Stimulated activated naive B cell treated with anti-CD40 and anti-IgM and Interleukin-4, amounts not matched to agents 10 μg/mL and 1 μg/mL and 100 μg/mL, for 72 hours (primary cell): Measurements from ENCODE around the gene ZFP62.

Source experiments
- ATAC-seq, 2 donors: fragments of 150-1000 bp; cut with Tn5 transposase; replicated peaks; 2 replicates each; pipeline ENCODE4 v1.10.0; 2021; ENCODE audit warnings: moderate library complexity in 1 of 2
- DNase-seq: peaks from one replicate; pipeline ENCODE4 v3.0.0; 2021
- H3K27ac Mint-ChIP-seq: one replicate; pipeline ENCODE4 v1.8.0; 2022; ENCODE audit warnings: mild to moderate bottlenecking, mixed read lengths
- H3K27me3 Mint-ChIP-seq, 2 donors: one replicate each; pipeline ENCODE4 v1.8.0; 2022; ENCODE audit warnings: mixed read lengths in 2 of 2
- H3K36me3 Mint-ChIP-seq, 2 donors: one replicate each; pipeline ENCODE4 v1.8.0; 2022; ENCODE audit warnings: mixed read lengths in 2 of 2, mild to moderate bottlenecking in 1 of 2
- H3K4me1 Mint-ChIP-seq, 2 donors: one replicate each; pipeline ENCODE4 v1.8.0; 2022; ENCODE audit warnings: mixed read lengths in 2 of 2, mild to moderate bottlenecking in 1 of 2
- H3K4me3 Mint-ChIP-seq, 2 donors: one replicate each; pipeline ENCODE4 v1.8.0; 2022; ENCODE audit warnings: mild to moderate bottlenecking in 2 of 2, mixed read lengths in 2 of 2, moderate library complexity in 1 of 2
- H3K9me3 Mint-ChIP-seq, 2 donors: one replicate each; pipeline ENCODE4 v1.8.0; 2022; ENCODE audit warnings: mixed read lengths in 2 of 2, mild to moderate bottlenecking in 1 of 2

The ZFP62 gene

GRCh38 chr5:180817893-180818674 is 43.0 kb downstream of the ZFP62 start:
- H3K27me3 Mint-ChIP-seq: peaks cover 0 to 5% of the 10 kb centered on the region in 2 donors
- peak; percentile 71 to 73 for ATAC-seq
- H3K9me3 Mint-ChIP-seq: no peaks in the 10 kb centered on the region
- peak overlapping the region; percentile 79 to 82 for H3K4me3 Mint-ChIP-seq
- H3K36me3 Mint-ChIP-seq: peaks cover 27 to 31% of the 10 kb centered on the region in 2 donors
- H3K4me1 Mint-ChIP-seq: peaks cover 53 to 77% of the 10 kb centered on the region in 2 donors
- peak; percentile 87 for DNase-seq
- peak overlapping the region; percentile 99 for H3K27ac Mint-ChIP-seq

- Mint-ChIP-seq H3K27me3 (peaks cover 0 to 5% of the 10 kb centered on the region in 2 donors), H3K9me3 (no peaks in the 10 kb centered on the region), H3K4me3 (peak overlapping the region; percentile 82 to 87), H3K4me1 (peaks cover 56 to 78% of the 10 kb centered on the region in 2 donors), H3K36me3 (peaks cover 35 to 41% of the 10 kb centered on the region in 2 donors), H3K27ac (peak overlapping the region; percentile 99)
- no peak for DNase-seq
- ATAC-seq: peak; percentile 12 to 18
These were observed 44.2 kb downstream of the ZFP62 start for GRCh38 chr5:180816608-180817534.

- peaks cover 0 to 2% of the 10 kb centered on the region in 2 donors for H3K9me3 Mint-ChIP-seq
- H3K36me3 Mint-ChIP-seq: peaks cover 47 to 53% of the 10 kb centered on the region in 2 donors
- peak overlapping the region; percentile 97 for H3K27ac Mint-ChIP-seq
- ATAC-seq (peak in 1 of 2 donors; percentile 4), DNase-seq (no peak)
- peaks cover 0 to 5% of the 10 kb centered on the region in 2 donors for H3K27me3 Mint-ChIP-seq
- peak overlapping the region; percentile 90 to 91 for H3K4me3 Mint-ChIP-seq
- peaks cover 56 to 71% of the 10 kb centered on the region in 2 donors for H3K4me1 Mint-ChIP-seq
These were observed 45.7 kb downstream of the ZFP62 start for GRCh38 chr5:180815293-180815917.

- DNase-seq: no peak
- H3K4me1 Mint-ChIP-seq: peaks cover 57 to 73% of the 10 kb centered on the region in 2 donors
- H3K4me3 Mint-ChIP-seq: peak overlapping the region; percentile 90 to 91
- peaks cover 62 to 68% of the 10 kb centered on the region in 2 donors for H3K36me3 Mint-ChIP-seq
- H3K27ac Mint-ChIP-seq: peak overlapping the region; percentile 97
- H3K9me3 Mint-ChIP-seq: peaks cover 0 to 2% of the 10 kb centered on the region in 2 donors
- ATAC-seq: no peak
- peaks cover 0 to 5% of the 10 kb centered on the region in 2 donors for H3K27me3 Mint-ChIP-seq
These were observed 47.7 kb downstream of the ZFP62 start for GRCh38 chr5:180813420-180813819.

- Mint-ChIP-seq H3K9me3 (peaks cover 0 to 2% of the 10 kb centered on the region in 2 donors), H3K27me3 (peaks cover 0 to 5% of the 10 kb centered on the region in 2 donors), H3K4me3 (peak overlapping the region; percentile 81 to 98), H3K4me1 (peaks cover 61 to 75% of the 10 kb centered on the region in 2 donors), H3K27ac (peak overlapping the region; percentile 95), H3K36me3 (peaks cover 78 to 83% of the 10 kb centered on the region in 2 donors)
- ATAC-seq: no peak
- DNase-seq: no peak
These were observed 49.4 kb downstream of the ZFP62 start for GRCh38 chr5:180811623-180812124.

- peaks cover 84 to 88% of the 10 kb centered on the region in 2 donors for H3K36me3 Mint-ChIP-seq
- H3K9me3 Mint-ChIP-seq: peaks cover 0 to 2% of the 10 kb centered on the region in 2 donors
- peaks cover 63 to 77% of the 10 kb centered on the region in 2 donors for H3K4me1 Mint-ChIP-seq
- peaks cover 0 to 5% of the 10 kb centered on the region in 2 donors for H3K27me3 Mint-ChIP-seq
- H3K4me3 Mint-ChIP-seq: peak overlapping the region; percentile 81 to 98
- no peak for ATAC-seq
- no peak for DNase-seq
- H3K27ac Mint-ChIP-seq: peak overlapping the region; percentile 95
These were observed 50.0 kb downstream of the ZFP62 start for GRCh38 chr5:180810959-180811622.

GRCh38 chr5:180810210-180810958 is 50.7 kb downstream of the ZFP62 start:
- H3K27ac Mint-ChIP-seq: peak overlapping the region; percentile 99
- H3K36me3 Mint-ChIP-seq: peaks cover 84 to 93% of the 10 kb centered on the region in 2 donors
- peak; percentile 92 for DNase-seq
- peak overlapping the region; percentile 81 to 98 for H3K4me3 Mint-ChIP-seq
- H3K4me1 Mint-ChIP-seq: peaks cover 64 to 82% of the 10 kb centered on the region in 2 donors
- peaks cover 2 to 4% of the 10 kb centered on the region in 2 donors for H3K9me3 Mint-ChIP-seq
- ATAC-seq: peak; percentile 75 to 77
- H3K27me3 Mint-ChIP-seq: peaks cover 0 to 5% of the 10 kb centered on the region in 2 donors

GRCh38 chr5:180809403-180810209 is 51.5 kb downstream of the ZFP62 start:
- ATAC-seq: peak; percentile 65 to 68
- peak; percentile 85 for DNase-seq
- Mint-ChIP-seq H3K9me3 (peaks cover 2 to 4% of the 10 kb centered on the region in 2 donors), H3K27me3 (peaks cover 0 to 5% of the 10 kb centered on the region in 2 donors), H3K4me3 (peak overlapping the region; percentile 81 to 98), H3K27ac (peak overlapping the region; percentile 99), H3K4me1 (peaks cover 68 to 83% of the 10 kb centered on the region in 2 donors), H3K36me3 (peaks cover 83 to 94% of the 10 kb centered on the region in 2 donors)

- H3K36me3 Mint-ChIP-seq: peaks cover 83 to 92% of the 10 kb centered on the region in 2 donors
These were observed 52.5 kb downstream of the ZFP62 start for GRCh38 chr5:180808461-180809000.

GRCh38 chr5:180807654-180808414 is 53.2 kb downstream of the ZFP62 start:
- no peaks in the 10 kb centered on the region for H3K27me3 Mint-ChIP-seq
- peak overlapping the region; percentile 69 for H3K27ac Mint-ChIP-seq
- H3K4me3 Mint-ChIP-seq: peak overlapping the region; percentile 81 to 98
- peaks cover 2 to 4% of the 10 kb centered on the region in 2 donors for H3K9me3 Mint-ChIP-seq
- DNase-seq: no peak
- peaks cover 56 to 84% of the 10 kb centered on the region in 2 donors for H3K4me1 Mint-ChIP-seq
- ATAC-seq: no peak
- peaks cover 83 to 91% of the 10 kb centered on the region in 2 donors for H3K36me3 Mint-ChIP-seq

More at GRCh38 chr5:180808461-180809000, 52.5 kb downstream of the ZFP62 start:
- peaks cover 2 to 4% of the 10 kb centered on the region in 2 donors for H3K9me3 Mint-ChIP-seq
- peak overlapping the region; percentile 81 to 98 for H3K4me3 Mint-ChIP-seq
- peak overlapping the region; percentile 69 for H3K27ac Mint-ChIP-seq
- DNase-seq (no peak), ATAC-seq (no peak)
- no peaks in the 10 kb centered on the region for H3K27me3 Mint-ChIP-seq
- H3K4me1 Mint-ChIP-seq: peaks cover 63 to 84% of the 10 kb centered on the region in 2 donors

- DNase-seq: no peak
- Mint-ChIP-seq H3K4me1 (peaks cover 54 to 81% of the 10 kb centered on the region in 2 donors), H3K4me3 (peak overlapping the region; percentile 81 to 98), H3K9me3 (peaks cover 2 to 4% of the 10 kb centered on the region in 2 donors), H3K36me3 (peaks cover 80 to 85% of the 10 kb centered on the region in 2 donors), H3K27me3 (no peaks in the 10 kb centered on the region), H3K27ac (peak overlapping the region; percentile 97)
- no peak for ATAC-seq
These were observed 54.0 kb downstream of the ZFP62 start for GRCh38 chr5:180807046-180807445.
